ENCODE measurements around the gene TLX3.
"Not testable (repeated sequence)": the region's sequence is repeated elsewhere in the genome, so short reads cannot be mapped to it uniquely, and the experiment has no call there.

The TLX3 gene

DNA sequence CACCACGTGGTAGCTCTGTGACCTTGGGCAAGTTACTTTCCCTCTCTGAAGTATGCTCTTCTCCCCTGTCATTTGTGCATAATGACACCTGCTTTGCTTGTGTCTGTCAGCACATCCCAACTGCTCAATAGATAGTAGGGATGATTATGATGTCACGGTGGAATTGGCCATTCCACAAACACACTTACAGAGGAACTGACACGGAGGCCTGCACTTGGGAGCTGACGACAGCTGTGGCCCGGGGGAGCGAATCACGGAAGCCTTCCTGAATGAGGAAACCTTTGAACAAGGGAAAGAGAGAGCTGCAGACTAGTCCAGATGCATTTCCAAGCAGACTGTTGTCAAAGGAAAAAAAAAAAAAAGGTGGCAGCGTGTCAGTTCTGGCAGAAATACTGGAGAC lies 21.0 kb downstream of the TLX3 start:
- no peak for DNase-seq

DNA sequence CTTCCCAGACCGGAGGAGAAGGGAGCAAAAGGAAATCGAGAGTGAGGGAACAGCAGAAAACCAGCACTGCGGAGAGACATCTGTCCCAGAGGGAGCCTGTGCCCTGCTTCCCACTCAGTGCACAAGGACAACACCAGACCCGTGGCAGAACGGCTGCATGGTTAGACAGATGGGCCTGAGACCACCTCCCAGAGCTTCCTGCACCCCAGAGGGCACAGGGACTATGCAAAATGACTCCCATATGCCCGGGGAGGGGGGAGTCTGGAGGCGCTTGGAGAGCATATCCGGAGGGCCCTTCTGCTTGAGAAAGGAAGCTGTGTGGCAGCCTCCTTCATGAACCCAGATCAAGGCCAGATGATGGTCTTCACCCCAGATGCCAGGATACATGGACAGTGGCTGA lies 26.6 kb downstream of the TLX3 start:
- no peak for DNase-seq

DNA sequence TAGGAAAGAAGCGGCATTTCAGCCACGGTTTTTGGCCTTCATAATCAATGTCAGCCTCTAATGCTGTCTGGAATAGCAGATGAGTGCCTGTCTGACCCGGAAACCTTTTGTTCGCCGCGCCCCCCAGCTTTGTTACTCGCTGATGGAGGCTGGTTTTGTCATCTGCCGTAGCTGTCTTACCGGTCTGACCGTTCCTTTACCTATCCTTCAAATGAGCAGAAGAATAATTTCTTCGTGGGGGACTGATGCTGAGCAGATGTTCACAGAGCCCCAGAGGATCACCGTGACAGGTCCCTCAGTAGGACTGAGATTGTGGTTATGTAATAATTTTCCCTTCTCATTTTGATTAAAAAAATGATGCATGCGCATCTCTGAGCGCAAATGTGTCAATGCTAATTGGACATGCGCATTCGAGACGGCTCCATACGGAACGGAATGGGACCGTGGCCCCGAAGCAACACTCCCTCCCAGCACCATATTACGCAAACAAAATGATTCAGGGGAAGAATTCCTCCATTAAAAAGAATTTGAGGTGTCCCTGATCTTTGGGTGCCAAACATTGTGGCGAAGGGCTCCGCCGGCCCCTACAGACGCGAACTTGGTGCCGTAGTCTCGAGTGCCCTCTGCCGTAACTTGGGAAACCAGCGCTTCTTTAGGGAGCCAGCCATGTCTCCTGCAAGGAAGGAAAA lies 27.6 kb downstream of the TLX3 start:
- peak; percentile 4 to 27 for DNase-seq

DNA sequence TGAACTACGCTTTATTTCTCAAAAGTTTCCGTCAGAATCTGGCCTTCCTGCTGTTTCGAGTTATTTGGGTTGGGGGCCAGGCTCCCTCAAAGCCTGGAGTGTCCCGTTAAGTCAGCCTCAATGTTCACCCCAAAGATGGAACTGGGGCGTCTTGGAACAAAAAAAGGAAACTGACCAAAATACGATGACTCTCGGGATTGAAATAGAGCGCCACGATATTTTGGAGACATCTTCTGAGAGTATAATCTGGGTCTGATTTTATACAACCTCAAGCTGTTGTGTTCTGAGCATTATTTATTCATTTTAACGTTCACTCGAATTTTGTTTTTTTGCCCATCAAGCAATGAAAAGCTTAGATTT lies 28.1 kb downstream of the TLX3 start:
- DNase-seq: no peak

DNA sequence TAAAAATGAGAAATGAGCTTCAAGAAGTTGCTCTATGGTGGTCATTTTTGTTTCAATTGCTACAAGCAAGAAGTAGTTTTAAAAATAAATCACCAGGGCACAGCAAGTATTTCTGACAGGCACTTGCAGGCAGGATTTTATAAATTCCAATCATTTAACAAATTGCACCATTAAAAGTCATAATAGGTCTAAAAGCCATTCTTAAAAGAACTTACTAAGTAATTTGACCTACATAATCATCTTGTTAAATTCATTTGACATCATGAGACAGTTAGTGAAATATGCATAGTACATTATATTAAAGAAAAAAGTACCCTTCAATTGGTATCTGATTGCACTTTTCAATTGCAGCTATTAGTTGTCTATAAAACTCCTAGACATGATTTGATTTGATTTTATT lies 31.0 kb downstream of the TLX3 start:
- DNase-seq: no peak

DNA sequence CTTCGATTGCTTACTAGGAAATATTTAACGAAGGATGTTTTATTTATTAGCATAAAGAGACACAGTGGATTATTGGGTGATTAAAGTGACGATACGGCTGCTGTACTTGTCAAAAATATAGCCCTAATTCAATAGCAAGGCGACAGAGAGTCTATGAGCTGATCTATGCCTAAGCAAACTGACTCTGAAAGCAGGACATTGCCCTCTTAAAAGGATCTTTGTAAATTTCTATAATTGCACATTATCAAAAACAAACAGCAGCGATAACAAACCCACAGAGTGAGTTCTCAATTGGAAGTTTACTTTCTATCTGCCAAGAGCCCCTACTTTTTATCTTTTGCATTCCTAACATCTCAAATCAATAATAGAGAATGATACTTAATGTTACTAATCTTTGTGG lies 31.4 kb downstream of the TLX3 start:
- no peak for DNase-seq

DNA sequence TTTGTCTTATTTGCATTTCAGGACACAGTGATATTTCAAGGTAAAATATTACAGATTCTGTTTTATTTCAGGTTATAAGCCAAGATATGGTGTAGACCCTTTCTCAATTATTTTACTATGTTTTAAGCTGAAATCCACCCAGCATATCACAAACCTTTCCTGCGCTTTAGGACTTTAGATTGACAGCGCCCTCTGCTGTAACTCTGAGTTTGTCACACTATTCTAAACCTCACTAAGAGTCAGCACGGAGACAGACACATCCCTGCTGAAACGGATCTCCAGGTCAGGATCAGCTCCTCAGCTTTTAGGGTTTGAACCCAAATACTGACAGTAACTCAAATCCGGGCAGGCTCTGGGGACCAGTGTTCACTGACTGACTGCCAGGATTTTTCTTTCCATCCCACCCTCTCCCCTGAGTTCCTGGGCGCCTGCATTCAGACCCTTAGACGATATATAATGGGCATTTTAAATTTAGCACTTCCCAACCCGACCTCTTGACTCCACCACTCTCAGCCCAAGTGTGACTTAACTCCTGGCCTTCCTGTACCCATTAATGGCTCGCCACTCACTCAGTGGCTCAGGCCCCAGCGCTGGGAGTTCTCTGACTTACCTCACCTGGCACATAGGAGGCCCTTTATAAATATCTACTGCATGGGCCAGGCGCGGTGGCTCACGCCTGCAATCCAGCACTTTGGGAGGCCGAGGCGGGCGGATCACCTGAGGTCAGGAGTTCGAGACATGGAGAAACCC lies 33.5 kb downstream of the TLX3 start:
- peak; percentile 23 to 52 for DNase-seq

DNA sequence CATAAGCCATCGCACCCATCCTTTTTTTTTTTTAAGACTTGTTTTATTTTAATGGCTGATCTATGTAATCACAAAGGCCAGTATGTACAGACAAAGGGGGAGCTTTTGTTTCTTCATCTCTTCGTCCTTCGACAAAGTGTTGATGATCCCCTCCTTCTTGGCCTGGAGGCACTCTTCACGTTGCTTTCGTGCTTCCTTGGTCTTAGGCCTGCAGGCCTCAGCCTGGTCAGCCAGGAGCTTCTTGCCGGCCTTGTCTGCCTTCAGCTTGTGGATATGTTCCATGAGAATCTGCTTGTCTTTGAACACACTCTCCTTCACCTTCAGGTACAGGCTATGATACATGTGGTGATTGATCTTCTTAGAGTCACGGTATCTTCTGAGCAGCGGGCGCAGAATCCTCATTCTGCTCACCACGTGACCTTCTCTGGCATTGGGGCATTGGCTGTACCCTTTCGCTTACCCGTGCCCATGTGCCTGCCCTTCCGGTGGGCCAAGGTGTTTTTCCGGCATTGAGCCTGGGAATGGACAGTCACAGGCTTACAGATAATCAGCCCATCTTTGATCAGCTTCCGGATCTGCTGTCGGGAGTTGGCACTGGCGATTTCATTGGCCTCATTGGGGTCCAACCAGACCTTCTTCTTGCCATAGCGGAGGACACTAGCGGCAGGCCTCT lies 36.0 kb downstream of the TLX3 start:
- DNase-seq: no peak

DNA sequence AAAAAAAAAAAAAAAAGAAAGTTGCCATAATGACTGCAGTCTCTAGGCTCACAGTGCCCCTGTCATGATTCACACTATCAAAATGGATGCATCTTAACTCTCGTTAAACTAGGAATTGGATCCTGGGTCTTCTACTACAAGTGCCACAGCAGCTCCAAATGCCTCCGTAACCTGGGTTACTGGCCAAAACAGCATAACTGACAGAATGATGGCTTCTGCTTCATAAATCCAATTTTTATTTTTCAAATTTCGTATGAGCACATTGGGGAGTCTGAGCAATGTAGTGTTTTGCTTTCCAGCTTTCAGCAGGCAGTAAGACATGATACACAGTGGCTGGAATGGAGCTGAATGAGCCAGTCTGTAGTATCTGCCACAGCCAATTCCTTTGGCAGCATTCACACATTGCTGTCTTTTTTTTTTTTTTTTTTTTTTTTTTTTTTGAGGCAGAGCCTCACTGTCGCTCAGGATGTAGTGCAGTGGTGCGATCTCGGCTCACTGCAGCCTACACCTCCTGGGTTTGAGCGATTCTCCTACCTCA lies 42.6 kb downstream of the TLX3 start:
- DNase-seq: no peak

DNA sequence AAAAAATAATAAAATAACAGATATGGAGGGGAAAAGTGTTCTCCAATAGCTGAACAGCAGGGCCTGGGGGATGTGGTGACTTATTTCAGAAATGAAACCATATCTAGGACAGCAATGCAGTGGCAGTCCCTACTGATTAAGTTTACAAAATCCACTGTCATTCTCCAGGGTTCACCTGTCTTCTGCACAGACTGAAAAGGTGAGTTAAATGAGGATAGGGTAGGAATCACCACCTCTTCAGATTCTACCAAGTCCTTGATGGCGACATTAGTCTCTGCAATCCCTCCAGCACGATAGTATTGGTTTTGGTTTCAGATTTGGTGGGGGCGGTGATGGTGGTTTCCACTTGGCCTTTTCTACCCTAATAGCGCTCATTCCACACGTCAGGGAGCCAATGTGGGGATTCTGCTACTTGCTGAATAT lies 46.3 kb downstream of the TLX3 start:
- peak in 1 of 2 donors; percentile 43 for DNase-seq

DNA sequence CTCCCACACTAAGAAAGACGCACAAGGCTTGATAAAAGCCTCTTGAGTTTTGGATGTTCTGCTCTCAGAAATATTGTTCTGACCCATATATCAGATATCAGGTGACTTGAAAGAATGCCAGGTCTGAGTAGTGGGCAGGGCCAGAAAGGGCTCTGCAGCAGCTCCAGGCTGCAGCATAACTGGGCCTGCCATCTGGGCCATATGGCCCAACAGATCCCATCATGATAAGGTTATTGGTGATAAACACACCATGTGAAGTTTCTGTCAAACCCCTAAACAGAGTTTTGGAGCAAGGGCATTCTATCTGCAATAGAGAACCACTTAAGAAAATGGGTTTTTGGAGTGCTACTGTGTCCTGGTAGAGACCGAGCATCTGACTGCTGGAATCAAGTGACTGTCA lies 48.8 kb downstream of the TLX3 start:
- DNase-seq: no peak

DNA sequence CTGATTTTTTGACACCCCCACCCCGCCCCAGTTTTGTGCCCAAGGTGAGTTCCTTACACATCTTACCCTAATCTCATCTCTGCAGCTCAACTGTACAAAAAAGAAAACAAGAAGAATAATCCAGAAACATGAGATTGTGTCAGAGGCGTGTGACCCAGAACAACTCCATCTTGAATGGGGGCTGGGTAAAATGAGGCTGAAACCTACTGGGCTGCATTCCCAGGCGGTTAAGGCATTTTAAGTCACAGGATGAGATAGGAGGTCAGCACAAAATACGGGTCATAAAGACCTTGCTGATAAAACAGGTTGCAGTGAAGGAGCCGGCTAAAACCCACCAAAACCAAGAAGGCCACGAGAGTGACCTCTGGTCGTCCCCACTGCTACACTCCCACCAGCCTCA lies 52.1 kb downstream of the TLX3 start:
- not testable (repeated sequence) for DNase-seq

All from CD4-positive, alpha-beta T cell treated with Interferon alpha-2 for 1 hour (primary cell).